MCF 10A (cell line): ENCODE measurements around the gene ESPNL. TPM values are rescaled to one million over a fixed set of nuclear protein-coding genes. Genes with fewer than 3 reads are reported as not detected.

ENCODE experiments used
- BruUV-seq: library from RNA; stranded (reverse); fragments of 400-500 nt; replicated peaks from 2 replicates; lab custom pipeline; 2021; lab: Mats Ljungman, UMichigan
- CTCF ChIA-PET: fragments of 300-600 bp; sonication (Branson Sonifier 250); formaldehyde crosslinking; extraction: SDS; loops from one replicate; lab custom pipeline; 2021; ENCODE audit warnings: antibody characterized with exemption, inconsistent platforms; lab: Yijun Ruan, JAX
- POLR2A ChIA-PET: fragments of 300-600, 350-650 bp; sonication (Branson Sonifier 250); formaldehyde crosslinking; extraction: SDS; loops from one replicate; lab custom pipeline; 2020; ENCODE audit warnings: antibody characterized with exemption, inconsistent platforms; lab: Yijun Ruan, JAX
- DNase-seq: peaks from one replicate; pipeline ENCODE4 v3.0.0-alpha.2; 2018; ENCODE audit not compliant: unreplicated experiment
- H3K27ac Mint-ChIP-seq: one replicate; pipeline ENCODE4 v1.8.0; 2022; ENCODE audit warnings: mild to moderate bottlenecking, low read depth, mixed read lengths; ENCODE audit not compliant: unreplicated experiment
- H3K27me3 Mint-ChIP-seq: one replicate; pipeline ENCODE4 v1.8.0; 2022; ENCODE audit warnings: mixed read lengths; ENCODE audit not compliant: insufficient read depth, unreplicated experiment
- H3K36me3 Mint-ChIP-seq: one replicate; pipeline ENCODE4 v1.8.0; 2022; ENCODE audit warnings: mild to moderate bottlenecking, moderate library complexity, mixed read lengths; ENCODE audit not compliant: insufficient read depth, unreplicated experiment
- H3K4me1 Mint-ChIP-seq: one replicate; pipeline ENCODE4 v1.8.0; 2022; ENCODE audit warnings: mixed read lengths; ENCODE audit not compliant: insufficient read depth, unreplicated experiment
- H3K4me3 Mint-ChIP-seq: one replicate; pipeline ENCODE4 v1.8.0; 2022; ENCODE audit warnings: mild to moderate bottlenecking, moderate library complexity, mixed read lengths; ENCODE audit not compliant: unreplicated experiment
- H3K9me3 Mint-ChIP-seq: one replicate; pipeline ENCODE4 v1.8.0; 2022; ENCODE audit warnings: mixed read lengths; ENCODE audit not compliant: unreplicated experiment
- CTCF ChIP-seq: fragments of 200-600 bp; IDR thresholded peaks from one replicate; pipeline ENCODE4 v1.8.0; 2022; ENCODE audit warnings: antibody characterized with exemption, mild to moderate bottlenecking; ENCODE audit not compliant: unreplicated experiment
- intact Hi-C: fragments of 100-400 bp; cut with micrococcal nuclease; formaldehyde crosslinking; loops from 2 replicates; pipeline ENCODE4 v1.14.1; 2022
- total RNA-seq: library from RNA; stranded (reverse); gene quantifications from 2 replicates; pipeline ENCODE4 v1.2.3, GENCODE V29; 2022

Gene ESPNL
- total RNA-seq, 1 experiment from 2014 or later = not detected

GRCh38 chr2:238100821-238101771 is 956 bp downstream of the ESPNL start:
- Mint-ChIP-seq H3K27me3 (no peaks in the 10 kb centered on the region), H3K4me3 (no peak overlapping the region), H3K27ac (no peak overlapping the region), H3K9me3 (no peaks in the 10 kb centered on the region), H3K4me1 (no peaks in the 10 kb centered on the region), H3K36me3 (no peaks in the 10 kb centered on the region)
- ChIA-PET POLR2A (no interaction called here), CTCF (interaction anchor here (0.5 to 1.1 kb wide), 2 partner anchors 163 to 794 kb away, joined by 3 read pairs; no protein-coding TSS in a partner anchor)
- BruUV-seq = no TSS peak
- intact Hi-C loops = no loop called here
- DNase-seq = no peak
- no peak for TF ChIP-seq CTCF

GRCh38 chr2:238101891-238102841 is 2.0 kb downstream of the ESPNL start:
- no peaks in the 10 kb centered on the region for H3K4me1 Mint-ChIP-seq
- no peak overlapping the region for H3K4me3 Mint-ChIP-seq
- CTCF ChIA-PET = interaction anchor here (1.1 kb wide), 1 partner anchor 162 kb away, joined by 3 read pairs; no protein-coding TSS in a partner anchor
- intact Hi-C loops = no loop called here
- BruUV-seq = no TSS peak
- POLR2A ChIA-PET = no interaction called here
- no peaks in the 10 kb centered on the region for H3K9me3 Mint-ChIP-seq
- no peaks in the 10 kb centered on the region for H3K27me3 Mint-ChIP-seq
- TF ChIP-seq CTCF = no peak
- DNase-seq = no peak
- no peak overlapping the region for H3K27ac Mint-ChIP-seq
- no peaks in the 10 kb centered on the region for H3K36me3 Mint-ChIP-seq

- Mint-ChIP-seq H3K9me3 (no peaks in the 10 kb centered on the region), H3K27me3 (no peaks in the 10 kb centered on the region), H3K4me3 (no peak overlapping the region), H3K36me3 (no peaks in the 10 kb centered on the region), H3K27ac (no peak overlapping the region), H3K4me1 (no peaks in the 10 kb centered on the region)
- BruUV-seq = no TSS peak
- intact Hi-C loops = no loop called here
- no peak for DNase-seq
- ChIA-PET CTCF (no interaction called here), POLR2A (no interaction called here)
- TF ChIP-seq CTCF = no peak
Measured at GRCh38 chr2:238102865-238103264, 2.7 kb downstream of the ESPNL start.
